Psoas muscle (tissue), 8 donors: ENCODE results near the gene PHLDB2. TPM values are rescaled to one million over a fixed set of nuclear protein-coding genes. Genes with fewer than 3 reads are reported as not detected.
"Not testable (repeated sequence)": the region's sequence is repeated elsewhere in the genome, so short reads cannot be mapped to it uniquely, and the experiment has no call there.

Experiments used
- ATAC-seq, 4 donors: fragments of 200-7000 bp; cut with Tn5 transposase; one replicate each; pipeline ENCODE4 v1.9.1; 2020; ENCODE audit warnings: moderate library complexity in 3 of 4, mild to moderate bottlenecking in 2 of 4
- DNase-seq, 2 donors: peaks; one replicate each; pipeline ENCODE4 v3.0.0-alpha.2; 2020
- H3K27ac ChIP-seq: fragments of 200-600 bp; one replicate; pipeline ENCODE4 v1.8.0; 2022
- H3K27me3 ChIP-seq, 3 donors: fragments of 200-600 bp in 1 of 3; one replicate each; pipeline versions ENCODE4 v1.6.1 to v1.8.0; 2013 to 2022; ENCODE audit warnings: low read length in 2 of 3, mild to moderate bottlenecking in 2 of 3, moderate library complexity in 1 of 3; ENCODE audit not compliant: insufficient read depth in 3 of 3
- H3K36me3 ChIP-seq, 2 donors: fragments of 200-600 bp in 1 of 2; one replicate each; pipeline versions ENCODE4 v1.6.1 to v1.8.0; 2013 to 2022; ENCODE audit warnings: low read depth in 1 of 2, mild to moderate bottlenecking in 1 of 2, moderate library complexity in 1 of 2; ENCODE audit not compliant: insufficient read depth in 1 of 2
- H3K4me1 ChIP-seq: fragments of 200-600 bp; one replicate; pipeline ENCODE4 v1.8.0; 2022
- H3K4me3 ChIP-seq: fragments of 200-600 bp; one replicate; pipeline ENCODE4 v1.8.0; 2022; ENCODE audit warnings: mild to moderate bottlenecking
- H3K9me3 ChIP-seq: fragments of 200-600 bp; one replicate; pipeline ENCODE4 v1.8.0; 2022
- WGBS, 3 donors: extraction: QIAGEN DNeasy Blood & Tissue Kit; methylation state at CpG; one replicate each; pipeline versions ENCODE4 v1.1.6 to v1.1.7; 2013; 5-methylcytosine and 5-hydroxymethylcytosine counted together
- intact Hi-C, 2 donors: fragments of 100-400 bp; cut with DNase I; formaldehyde crosslinking; loops; one replicate each; pipeline versions ENCODE4 v1.11.0 to v1.14.2; 2022
- polyA plus RNA-seq, 3 donors: library from polyadenylated mRNA; stranded (reverse); fragments of 200-250 nt; gene quantifications; one replicate each; pipeline ENCODE4 v1.2.3, GENCODE V29; 2013
- total RNA-seq, 4 donors: library from RNA; stranded (reverse); fragmentation: NEBNext Ultra II Directional in 2 of 4; extraction: Animal tissue kit (Norgen Biotek cat#: 25700) in 2 of 4; gene quantifications; one replicate each; pipeline versions ENCODE4 v1.2.1 to v1.2.4, GENCODE V29; 2021 to 2023
- TF ChIP-seq, protein P1 (sequence below): fragments of 200-600 bp; IDR thresholded peaks from one replicate; pipeline ENCODE4 v1.8.0; 2022; ENCODE audit warnings: antibody characterized with exemption
- donor health status: healthy with polysubstance abuse.
- donor health status: DM: no; HTN: no; CAD: no; lungs with moderate emphysema.
- donor health status: Bipolar disorder and iron deficiency.
- donor health status: healthy.
- donor health status: DM: yes; HTN: yes; CAD: no.
- donor health status: DM: no; HTN: no; CAD: no.
- donor health status: DM: no; HTN: no; CAD: no.
- donor health status: DM: yes; HTN: yes; CAD: no.

PHLDB2 gene
- total and polyA plus RNA-seq, 7 donors, result 2.9 to 8.5 (median 5.6) TPM

DNA sequence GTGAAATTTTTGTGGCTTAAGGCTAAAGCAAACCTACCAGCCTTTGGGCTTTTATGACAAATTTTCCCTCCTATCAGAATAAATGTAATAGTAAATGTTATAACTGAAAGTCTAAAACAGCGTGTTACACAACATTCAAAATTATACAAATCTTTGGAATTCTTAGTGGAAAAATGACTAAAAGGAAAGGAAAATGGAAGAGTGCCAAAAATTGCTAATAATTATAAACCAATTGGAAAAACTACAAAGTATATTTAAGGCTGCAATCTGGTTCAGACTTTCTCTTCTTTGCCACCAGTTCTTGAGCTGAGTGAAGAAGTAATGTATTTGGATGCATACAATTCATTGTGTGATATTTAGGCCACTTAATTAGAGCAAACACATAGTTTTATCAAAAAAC, 45.6 kb upstream of the PHLDB2 start:
- Histone ChIP-seq H3K27me3 (no peaks in the 10 kb centered on the region), H3K9me3 (no peaks in the 10 kb centered on the region), H3K36me3 (no peaks in the 10 kb centered on the region), H3K4me1 (no peaks in the 10 kb centered on the region), H3K4me3 (no peak overlapping the region), H3K27ac (no peak overlapping the region)
- TF ChIP-seq, protein P1, sequence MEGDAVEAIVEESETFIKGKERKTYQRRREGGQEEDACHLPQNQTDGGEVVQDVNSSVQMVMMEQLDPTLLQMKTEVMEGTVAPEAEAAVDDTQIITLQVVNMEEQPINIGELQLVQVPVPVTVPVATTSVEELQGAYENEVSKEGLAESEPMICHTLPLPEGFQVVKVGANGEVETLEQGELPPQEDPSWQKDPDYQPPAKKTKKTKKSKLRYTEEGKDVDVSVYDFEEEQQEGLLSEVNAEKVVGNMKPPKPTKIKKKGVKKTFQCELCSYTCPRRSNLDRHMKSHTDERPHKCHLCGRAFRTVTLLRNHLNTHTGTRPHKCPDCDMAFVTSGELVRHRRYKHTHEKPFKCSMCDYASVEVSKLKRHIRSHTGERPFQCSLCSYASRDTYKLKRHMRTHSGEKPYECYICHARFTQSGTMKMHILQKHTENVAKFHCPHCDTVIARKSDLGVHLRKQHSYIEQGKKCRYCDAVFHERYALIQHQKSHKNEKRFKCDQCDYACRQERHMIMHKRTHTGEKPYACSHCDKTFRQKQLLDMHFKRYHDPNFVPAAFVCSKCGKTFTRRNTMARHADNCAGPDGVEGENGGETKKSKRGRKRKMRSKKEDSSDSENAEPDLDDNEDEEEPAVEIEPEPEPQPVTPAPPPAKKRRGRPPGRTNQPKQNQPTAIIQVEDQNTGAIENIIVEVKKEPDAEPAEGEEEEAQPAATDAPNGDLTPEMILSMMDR, result no peak
- intact Hi-C loops, result no loop called here
- no peak for ATAC-seq
- 81 to 89% (median 83%) methylated on average over 1 of the region's 1 CpG for WGBS, 3 donors
- no peak for DNase-seq

DNA sequence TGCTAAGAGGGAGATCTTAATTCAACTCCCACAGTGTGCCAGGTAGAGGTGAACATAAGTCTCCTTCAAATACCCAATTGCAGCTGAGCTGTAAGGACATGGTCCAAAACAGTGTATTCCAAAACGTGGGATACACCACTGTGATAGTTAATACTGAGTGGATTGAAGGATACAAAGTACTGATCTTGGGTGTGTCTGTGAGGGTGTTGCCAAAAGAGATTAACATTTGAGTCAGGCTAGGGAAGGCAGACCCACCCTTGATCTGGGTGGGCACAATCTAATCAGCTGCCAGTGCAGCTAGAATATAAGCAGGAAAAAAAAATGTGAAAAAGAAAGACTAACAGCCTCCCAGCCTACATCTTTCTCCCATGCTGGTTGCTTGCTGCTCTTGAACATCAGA, 45.1 kb upstream of the PHLDB2 start:
- 37 to 45% (median 43%) methylated on average over 1 of the region's 1 CpG for WGBS, 3 donors
- TF ChIP-seq, protein P1, result no peak
- ATAC-seq (no peak), DNase-seq (no peak)
- Histone ChIP-seq H3K36me3 (no peaks in the 10 kb centered on the region), H3K27ac (no peak overlapping the region), H3K4me3 (no peak overlapping the region), H3K9me3 (no peaks in the 10 kb centered on the region), H3K4me1 (no peaks in the 10 kb centered on the region), H3K27me3 (no peaks in the 10 kb centered on the region)
- intact Hi-C loops, result no loop called here

DNA sequence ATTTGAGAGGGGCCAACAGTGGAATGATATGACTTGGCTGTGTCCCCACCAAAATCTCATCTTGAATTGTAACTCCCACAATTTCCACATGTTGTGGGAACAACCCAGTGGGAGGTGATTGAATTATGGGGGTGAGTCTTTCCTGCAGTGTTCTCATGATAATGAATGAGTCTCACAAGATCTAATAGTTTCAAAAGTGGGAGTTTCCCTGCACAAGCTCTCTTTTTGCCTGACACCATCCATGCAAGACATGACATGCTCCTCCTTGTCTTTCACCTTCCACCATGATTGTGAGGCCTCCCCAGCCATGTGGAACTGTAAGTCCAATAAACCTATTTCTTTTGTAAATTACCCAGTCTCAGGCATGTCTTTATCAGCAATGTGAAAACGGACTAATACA, 42.3 kb upstream of the PHLDB2 start:
- WGBS, 3 donors, result 78 to 92% (median 89%) methylated on average over 1 of the region's 1 CpG
- intact Hi-C loops, result not testable (repeated sequence)

DNA sequence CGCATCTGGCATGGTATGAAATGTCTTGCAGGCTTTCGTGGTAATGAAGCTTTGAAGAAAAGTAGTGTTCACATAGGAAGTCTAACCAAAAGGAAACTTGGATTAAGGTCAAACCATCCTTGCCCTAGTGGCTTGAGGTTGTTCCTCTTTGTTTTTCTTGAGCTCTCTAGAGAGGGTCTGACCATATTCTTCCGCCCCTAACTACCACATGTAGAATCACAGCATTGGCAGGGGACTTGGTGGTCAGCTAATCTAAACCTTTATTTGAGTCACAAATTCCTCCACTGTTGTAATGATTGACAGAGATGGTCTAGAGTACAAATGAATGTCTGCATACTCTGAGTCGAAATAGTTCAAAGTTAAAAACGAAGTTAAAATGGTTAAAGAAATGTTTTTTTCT, 39.1 kb upstream of the PHLDB2 start:
- 92 to 95% (median 93%) methylated on average over 5 of the region's 5 CpGs for WGBS, 3 donors
- no peaks in the 10 kb centered on the region for H3K4me1 ChIP-seq
- TF ChIP-seq, protein P1, result no peak
- H3K9me3 ChIP-seq, result no peaks in the 10 kb centered on the region
- no peak overlapping the region for H3K4me3 ChIP-seq
- DNase-seq, result no peak
- no peak for ATAC-seq
- intact Hi-C loops, result no loop called here
- H3K36me3 ChIP-seq, result no peaks in the 10 kb centered on the region
- H3K27me3 ChIP-seq, result peaks cover 0 to 3% (median 0%) of the 10 kb centered on the region in 3 donors
- no peak overlapping the region for H3K27ac ChIP-seq

More for the DNA sequence above, 42.3 kb upstream of the PHLDB2 start:
- not testable (repeated sequence) for H3K4me1 ChIP-seq, H3K9me3 ChIP-seq, H3K27me3 ChIP-seq, H3K36me3 ChIP-seq, H3K27ac ChIP-seq, ATAC-seq, DNase-seq, H3K4me3 ChIP-seq

DNA sequence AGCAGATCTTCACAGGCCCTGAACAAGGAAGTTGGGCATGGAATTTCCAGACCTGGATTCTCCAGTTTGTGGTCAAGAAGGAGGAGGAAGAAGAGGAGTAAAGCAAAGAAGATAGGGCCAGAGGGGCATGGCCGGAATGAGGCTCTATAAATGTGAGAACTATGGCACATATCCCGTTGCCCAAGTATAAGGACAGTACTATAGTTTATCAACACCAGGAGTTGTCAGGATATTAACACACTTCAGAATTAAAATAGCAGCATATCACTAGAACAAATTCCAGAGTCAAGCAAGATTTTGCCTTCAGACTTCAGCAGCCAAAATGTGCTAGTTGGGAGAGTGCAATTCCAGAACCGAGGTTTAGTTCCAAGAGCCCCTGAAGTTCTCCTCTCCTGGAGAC, 38.4 kb upstream of the PHLDB2 start:
- TF ChIP-seq, protein P1, result no peak
- no peak overlapping the region for H3K27ac ChIP-seq
- WGBS, 3 donors, result 93 to 99% (median 99%) methylated on average over 3 of the region's 3 CpGs
- H3K9me3 ChIP-seq, result no peaks in the 10 kb centered on the region
- H3K27me3 ChIP-seq, result peaks cover 0 to 3% (median 0%) of the 10 kb centered on the region in 3 donors
- intact Hi-C loops, result no loop called here
- H3K4me3 ChIP-seq, result no peak overlapping the region
- no peaks in the 10 kb centered on the region for H3K36me3 ChIP-seq
- no peak for DNase-seq
- no peak for ATAC-seq
- H3K4me1 ChIP-seq, result no peaks in the 10 kb centered on the region
